ENCODE results near the gene TBXAS1.

TBXAS1 gene

DNA sequence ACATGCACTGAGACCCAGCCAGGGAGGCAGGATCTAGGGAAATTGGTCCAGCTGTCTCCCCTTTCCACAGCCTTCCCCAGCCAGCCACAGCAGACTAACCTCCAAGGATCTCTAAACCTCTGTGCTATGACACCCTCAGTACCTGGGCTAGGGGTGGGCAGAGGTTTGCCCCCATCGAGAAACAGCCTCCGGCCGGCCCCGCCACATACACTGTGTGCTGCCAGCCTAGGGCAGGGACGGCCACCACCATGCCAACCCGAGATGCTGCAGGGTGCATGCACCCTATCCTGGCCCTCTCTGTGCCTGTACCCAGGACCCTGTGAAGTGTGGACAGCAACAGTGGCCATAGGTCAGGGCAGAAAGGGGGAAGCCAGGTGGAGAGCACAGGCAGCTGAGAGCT, 175.6 kb downstream of the TBXAS1 start:
- Histone ChIP-seq H3K27me3 (ENCODE audit: control insufficient read depth, insufficient read depth, low read length) (no peaks in the 10 kb centered on the region), H3K27ac (ENCODE audit: low read length) (no peak overlapping the region), H3K9ac (ENCODE audit: low read length) (no peak overlapping the region), H3K4me1 (ENCODE audit: control insufficient read depth, low read depth, low read length) (peaks cover 3% of the 10 kb centered on the region), H3K36me3 (ENCODE audit: control insufficient read depth, low read depth, low read length) (no peaks in the 10 kb centered on the region), H3K4me3 (ENCODE audit: low read length) (no peak overlapping the region), H3K9me3 (ENCODE audit: control insufficient read depth, low read depth, low read length) (no peaks in the 10 kb centered on the region)

DNA sequence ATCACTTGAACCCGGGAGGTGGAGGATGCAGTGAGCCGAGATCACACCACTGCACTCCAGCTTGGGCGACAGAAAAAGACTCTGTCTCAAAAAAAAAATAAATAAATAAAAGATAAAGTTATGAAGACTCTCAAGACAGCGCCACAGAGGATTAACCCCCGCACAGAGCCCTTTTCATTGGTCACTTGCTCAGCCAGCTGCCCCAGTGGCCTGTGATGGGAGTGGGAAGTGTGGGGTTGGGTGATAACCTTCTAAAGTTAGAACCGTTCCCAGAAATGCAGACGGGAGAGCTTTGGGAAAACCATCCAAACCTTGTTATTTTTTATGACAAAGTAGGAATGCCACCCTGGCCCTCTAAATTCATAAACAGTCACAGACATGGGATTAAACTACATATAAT, 176.3 kb downstream of the TBXAS1 start:
- H3K27me3 ChIP-seq (ENCODE audit: control insufficient read depth, insufficient read depth, low read length) = no peaks in the 10 kb centered on the region
- H3K4me3 ChIP-seq (ENCODE audit: low read length) = no peak overlapping the region
- H3K4me1 ChIP-seq (ENCODE audit: control insufficient read depth, low read depth, low read length) = peaks cover 5% of the 10 kb centered on the region
- H3K9ac ChIP-seq (ENCODE audit: low read length) = no peak overlapping the region
- H3K27ac ChIP-seq (ENCODE audit: low read length) = no peak overlapping the region
- no peaks in the 10 kb centered on the region for H3K9me3 ChIP-seq (ENCODE audit: control insufficient read depth, low read depth, low read length)
- H3K36me3 ChIP-seq (ENCODE audit: control insufficient read depth, low read depth, low read length) = no peaks in the 10 kb centered on the region

DNA sequence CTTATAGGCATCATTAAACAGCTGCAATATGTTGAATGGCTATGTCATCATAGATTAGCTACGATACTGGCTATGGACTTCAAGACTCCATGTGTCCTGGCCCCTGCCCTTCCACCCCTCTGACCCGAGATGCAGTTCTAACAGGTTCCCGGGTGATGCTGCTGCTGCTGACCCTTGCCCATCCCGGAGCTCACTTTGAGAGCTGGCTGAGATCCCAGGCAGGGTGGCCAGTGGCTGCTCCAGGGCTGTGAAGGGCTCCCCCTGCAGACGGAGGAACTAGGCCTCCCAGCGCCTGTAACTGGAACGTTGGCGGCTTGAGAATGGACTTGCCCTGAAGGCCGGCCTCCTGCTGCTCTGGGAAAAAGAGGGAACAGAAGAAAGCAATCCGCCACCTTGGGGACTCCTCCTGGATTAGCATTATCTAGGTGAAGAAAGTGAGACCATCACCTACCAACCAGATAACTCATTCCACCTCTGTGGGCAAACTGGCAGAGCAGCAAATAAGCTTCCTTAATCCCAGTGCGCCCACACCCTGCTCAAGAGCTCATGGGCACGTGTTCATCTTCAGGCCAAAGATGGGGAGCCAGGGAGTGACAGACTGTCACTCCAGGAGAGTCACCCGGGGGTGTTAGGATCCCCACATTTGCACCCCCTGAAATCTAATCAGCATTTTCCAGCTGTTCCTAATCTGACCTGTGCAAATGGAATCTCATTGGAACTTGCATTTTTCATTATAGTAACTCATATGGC, 176.9 kb downstream of the TBXAS1 start:
- no peak overlapping the region for H3K4me3 ChIP-seq (ENCODE audit: low read length)
- H3K9me3 ChIP-seq (ENCODE audit: control insufficient read depth, low read depth, low read length) = no peaks in the 10 kb centered on the region
- no peaks in the 10 kb centered on the region for H3K36me3 ChIP-seq (ENCODE audit: control insufficient read depth, low read depth, low read length)
- H3K27me3 ChIP-seq (ENCODE audit: control insufficient read depth, insufficient read depth, low read length) = no peaks in the 10 kb centered on the region
- H3K9ac ChIP-seq (ENCODE audit: low read length) = no peak overlapping the region
- H3K27ac ChIP-seq (ENCODE audit: low read length) = no peak overlapping the region
- H3K4me1 ChIP-seq (ENCODE audit: control insufficient read depth, low read depth, low read length) = peaks cover 9% of the 10 kb centered on the region

DNA sequence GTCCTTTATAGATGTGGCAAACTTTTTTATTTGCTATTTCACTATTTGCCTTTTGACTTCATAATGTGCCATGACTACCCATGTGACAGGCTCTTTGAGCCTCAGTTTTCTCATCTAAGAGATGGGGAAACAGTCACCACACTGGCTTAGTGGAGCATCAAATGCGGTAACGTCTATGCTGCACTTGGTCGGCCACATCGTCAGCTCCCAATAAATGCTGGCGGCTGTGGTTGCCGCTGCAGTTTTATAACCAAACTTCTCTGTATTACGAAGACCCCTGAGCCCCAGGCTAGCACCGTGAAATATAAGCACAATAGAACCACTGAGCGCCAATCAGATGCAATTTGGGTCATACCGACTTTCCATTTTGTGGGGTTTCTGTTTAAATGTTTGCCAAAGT, 177.5 kb downstream of the TBXAS1 start:
- Histone ChIP-seq H3K4me3 (ENCODE audit: low read length) (no peak overlapping the region), H3K27ac (ENCODE audit: low read length) (no peak overlapping the region), H3K36me3 (ENCODE audit: control insufficient read depth, low read depth, low read length) (no peaks in the 10 kb centered on the region), H3K27me3 (ENCODE audit: control insufficient read depth, insufficient read depth, low read length) (no peaks in the 10 kb centered on the region), H3K4me1 (ENCODE audit: control insufficient read depth, low read depth, low read length) (peaks cover 9% of the 10 kb centered on the region), H3K9me3 (ENCODE audit: control insufficient read depth, low read depth, low read length) (no peaks in the 10 kb centered on the region), H3K9ac (ENCODE audit: low read length) (no peak overlapping the region)

DNA sequence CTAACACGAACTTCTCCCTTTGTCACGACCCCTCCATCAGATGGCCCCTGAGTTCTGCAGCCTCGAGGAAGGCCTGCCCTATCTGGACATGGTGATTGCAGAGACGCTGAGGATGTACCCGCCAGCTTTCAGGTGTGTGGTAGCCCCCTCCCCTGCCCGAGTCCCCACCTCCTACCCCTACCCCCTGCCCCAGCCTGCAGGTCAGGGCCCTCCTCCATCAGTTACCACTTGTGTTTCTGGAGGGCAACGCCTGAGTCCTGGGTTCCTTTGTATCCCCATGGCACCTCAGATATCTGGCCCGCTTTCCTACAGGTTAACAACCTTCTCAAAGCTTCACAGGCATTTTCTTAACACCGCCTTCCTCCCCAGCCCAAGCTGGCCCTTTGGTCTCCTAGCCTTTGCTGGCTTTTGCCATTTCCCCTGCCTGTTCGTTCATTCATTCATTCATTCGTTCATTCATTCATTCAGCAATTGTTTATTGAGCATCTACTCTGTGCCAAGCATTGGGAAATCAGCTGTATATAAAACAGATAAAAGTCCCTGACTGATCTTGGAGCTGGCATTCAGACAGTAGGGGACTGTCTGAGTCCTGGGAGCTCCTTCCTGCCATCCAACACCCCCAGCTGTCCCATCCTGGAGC, 178.1 kb downstream of the TBXAS1 start:
- Histone ChIP-seq H3K9ac (ENCODE audit: low read length) (no peak overlapping the region), H3K27ac (ENCODE audit: low read length) (no peak overlapping the region), H3K27me3 (ENCODE audit: control insufficient read depth, insufficient read depth, low read length) (no peaks in the 10 kb centered on the region), H3K4me3 (ENCODE audit: low read length) (no peak overlapping the region), H3K36me3 (ENCODE audit: control insufficient read depth, low read depth, low read length) (no peaks in the 10 kb centered on the region), H3K4me1 (ENCODE audit: control insufficient read depth, low read depth, low read length) (peaks cover 9% of the 10 kb centered on the region), H3K9me3 (ENCODE audit: control insufficient read depth, low read depth, low read length) (no peaks in the 10 kb centered on the region)

DNA sequence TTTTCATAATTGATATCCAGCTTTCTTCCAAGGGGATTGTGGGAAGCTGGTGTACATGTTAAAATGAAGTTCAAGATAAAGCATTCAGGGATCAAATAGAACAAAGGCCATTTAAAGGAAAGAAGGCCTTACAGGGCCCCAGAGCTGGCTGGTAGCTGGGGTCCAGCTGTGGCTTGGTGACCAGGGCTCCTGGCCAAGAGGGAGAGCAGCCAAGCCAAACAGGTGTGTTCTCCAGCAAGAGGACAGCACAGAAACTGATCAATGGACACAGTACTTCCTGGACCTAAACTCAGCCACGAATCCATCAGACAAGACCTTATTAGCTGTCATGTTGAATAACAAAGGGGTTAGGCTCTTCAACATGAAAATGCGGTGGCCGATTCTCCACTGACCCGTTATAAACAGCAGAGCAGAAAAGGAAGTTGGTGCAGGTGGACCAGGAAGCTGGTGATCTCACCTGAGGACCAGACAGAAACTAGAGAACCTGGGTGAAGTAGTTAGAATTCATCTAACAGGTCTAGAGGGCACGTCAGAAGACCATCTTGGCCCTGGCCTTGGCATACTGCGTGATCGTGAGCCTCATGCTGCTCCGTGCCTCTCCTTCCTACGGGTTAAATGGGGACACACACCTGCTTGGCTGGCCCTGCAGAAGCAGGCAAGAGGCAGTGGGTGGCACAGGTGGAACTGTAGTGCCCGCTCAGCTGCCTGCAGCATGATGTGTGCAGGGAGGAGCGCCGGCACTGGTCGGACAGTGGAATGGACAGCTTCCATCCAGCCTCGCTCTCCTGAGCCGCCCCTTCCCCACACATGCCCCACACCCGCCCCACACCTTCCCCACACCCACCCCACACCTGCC, 179.9 kb downstream of the TBXAS1 start:
- H3K9ac ChIP-seq (ENCODE audit: low read length) = no peak overlapping the region
- H3K27ac ChIP-seq (ENCODE audit: low read length) = no peak overlapping the region
- no peaks in the 10 kb centered on the region for H3K9me3 ChIP-seq (ENCODE audit: control insufficient read depth, low read depth, low read length)
- H3K27me3 ChIP-seq (ENCODE audit: control insufficient read depth, insufficient read depth, low read length) = no peaks in the 10 kb centered on the region
- no peak overlapping the region for H3K4me3 ChIP-seq (ENCODE audit: low read length)
- no peaks in the 10 kb centered on the region for H3K36me3 ChIP-seq (ENCODE audit: control insufficient read depth, low read depth, low read length)
- peaks cover 9% of the 10 kb centered on the region for H3K4me1 ChIP-seq (ENCODE audit: control insufficient read depth, low read depth, low read length)

DNA sequence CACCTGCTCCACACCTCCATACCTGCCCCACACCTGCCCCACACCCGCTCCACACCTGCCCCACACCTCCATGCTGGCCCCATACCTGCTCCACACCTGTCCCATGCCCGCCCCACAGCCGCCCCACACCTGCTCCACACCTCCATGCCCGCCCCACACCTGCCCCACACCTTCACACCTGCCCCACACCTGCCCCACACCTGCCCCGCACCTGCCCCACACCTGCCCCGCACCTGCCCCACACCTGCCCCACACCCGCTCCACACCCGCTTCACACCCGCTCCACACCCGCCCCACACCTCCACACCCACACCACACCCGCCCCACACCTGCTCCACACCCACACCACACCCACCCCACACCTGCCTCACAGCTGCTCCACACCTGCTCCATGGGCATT, 180.7 kb downstream of the TBXAS1 start:
- peaks cover 9% of the 10 kb centered on the region for H3K4me1 ChIP-seq (ENCODE audit: control insufficient read depth, low read depth, low read length)
- no peaks in the 10 kb centered on the region for H3K9me3 ChIP-seq (ENCODE audit: control insufficient read depth, low read depth, low read length)
- no peak overlapping the region for H3K27ac ChIP-seq (ENCODE audit: low read length)
- no peaks in the 10 kb centered on the region for H3K27me3 ChIP-seq (ENCODE audit: control insufficient read depth, insufficient read depth, low read length)
- no peak overlapping the region for H3K9ac ChIP-seq (ENCODE audit: low read length)
- no peaks in the 10 kb centered on the region for H3K36me3 ChIP-seq (ENCODE audit: control insufficient read depth, low read depth, low read length)
- H3K4me3 ChIP-seq (ENCODE audit: low read length) = no peak overlapping the region

DNA sequence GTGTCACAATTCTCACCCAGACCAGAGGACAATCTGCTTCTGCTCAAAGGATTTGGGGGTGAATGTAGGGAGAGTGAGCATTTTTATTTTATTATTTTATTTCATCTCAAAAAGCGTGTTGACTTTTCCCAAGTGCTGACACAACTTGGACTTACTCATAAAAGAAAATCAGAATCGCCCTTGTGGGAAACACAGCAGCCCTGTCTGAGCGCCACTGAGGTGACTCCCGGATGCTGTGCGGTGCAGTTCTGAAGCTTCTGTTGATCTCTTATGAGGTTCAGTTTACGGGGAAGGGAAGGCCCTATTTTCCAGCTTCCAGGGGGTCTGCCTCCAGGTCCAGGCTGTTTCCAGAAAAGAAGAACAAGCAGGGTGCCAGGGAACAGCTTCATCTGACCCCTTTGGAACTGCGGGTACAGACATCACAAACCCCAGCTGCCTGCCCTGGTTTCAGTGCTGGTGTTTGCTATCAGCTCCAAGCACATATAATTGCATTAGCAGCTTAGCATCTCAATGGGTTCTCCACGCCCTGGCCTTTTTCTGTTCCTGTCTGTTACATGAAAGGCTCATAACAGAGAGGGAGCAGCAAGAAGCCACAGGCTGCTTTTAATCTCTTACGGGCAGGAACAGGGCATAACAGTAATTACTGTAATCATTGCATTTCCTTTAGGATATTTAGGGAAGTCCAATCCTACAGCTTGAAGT, 181.3 kb downstream of the TBXAS1 start:
- Histone ChIP-seq H3K36me3 (ENCODE audit: control insufficient read depth, low read depth, low read length) (no peaks in the 10 kb centered on the region), H3K9ac (ENCODE audit: low read length) (no peak overlapping the region), H3K4me1 (ENCODE audit: control insufficient read depth, low read depth, low read length) (peaks cover 9% of the 10 kb centered on the region), H3K27ac (ENCODE audit: low read length) (no peak overlapping the region), H3K9me3 (ENCODE audit: control insufficient read depth, low read depth, low read length) (no peaks in the 10 kb centered on the region), H3K27me3 (ENCODE audit: control insufficient read depth, insufficient read depth, low read length) (no peaks in the 10 kb centered on the region), H3K4me3 (ENCODE audit: low read length) (no peak overlapping the region)

DNA sequence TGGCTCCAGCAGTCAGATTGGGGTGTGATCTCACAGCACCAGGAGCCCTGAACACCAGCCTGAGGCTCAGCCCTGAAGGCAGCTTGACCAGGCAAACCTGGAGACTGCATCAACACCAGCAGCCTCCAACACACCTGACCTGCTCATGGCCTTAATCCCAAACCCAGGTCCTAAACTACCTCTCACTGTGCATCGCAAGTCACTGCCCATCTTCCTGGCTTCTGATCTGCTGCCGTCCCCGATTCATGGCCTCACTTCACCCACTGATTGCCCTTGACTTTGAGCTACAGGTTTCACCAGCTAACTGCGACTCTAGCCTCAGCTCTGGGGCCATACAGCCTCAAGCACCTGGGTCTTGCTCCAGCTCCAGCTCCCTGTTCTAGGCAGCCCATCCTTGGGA, 184.6 kb downstream of the TBXAS1 start:
- H3K4me3 ChIP-seq (ENCODE audit: low read length) = no peak overlapping the region
- no peaks in the 10 kb centered on the region for H3K36me3 ChIP-seq (ENCODE audit: control insufficient read depth, low read depth, low read length)

DNA sequence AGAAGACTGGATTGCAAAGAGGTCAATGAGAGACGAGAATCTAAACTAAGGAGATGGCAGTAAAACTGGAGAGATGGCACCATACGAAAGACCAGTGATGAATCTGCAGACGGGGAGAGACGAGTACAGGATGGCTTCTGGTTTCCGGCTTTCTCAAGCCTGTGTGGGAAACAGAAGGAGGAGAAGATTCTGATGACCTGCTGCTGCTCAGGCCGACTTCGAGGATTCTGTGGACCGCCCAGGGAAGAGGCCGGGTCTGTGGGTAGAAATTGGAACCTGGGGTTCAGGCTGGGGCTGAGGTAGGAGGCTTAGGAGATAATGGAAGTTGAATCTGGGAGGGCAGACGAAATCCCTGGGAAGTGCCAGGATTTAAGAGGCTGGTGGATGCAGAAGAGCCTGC, 185.1 kb downstream of the TBXAS1 start:
- Histone ChIP-seq H3K9ac (ENCODE audit: low read length) (no peak overlapping the region), H3K27me3 (ENCODE audit: control insufficient read depth, insufficient read depth, low read length) (no peaks in the 10 kb centered on the region), H3K4me3 (ENCODE audit: low read length) (no peak overlapping the region), H3K9me3 (ENCODE audit: control insufficient read depth, low read depth, low read length) (no peaks in the 10 kb centered on the region), H3K4me1 (ENCODE audit: control insufficient read depth, low read depth, low read length) (peaks cover 6% of the 10 kb centered on the region), H3K36me3 (ENCODE audit: control insufficient read depth, low read depth, low read length) (no peaks in the 10 kb centered on the region), H3K27ac (ENCODE audit: low read length) (no peak overlapping the region)

More for the DNA sequence above, 184.6 kb downstream of the TBXAS1 start:
- Histone ChIP-seq H3K9me3 (ENCODE audit: control insufficient read depth, low read depth, low read length) (no peaks in the 10 kb centered on the region), H3K4me1 (ENCODE audit: control insufficient read depth, low read depth, low read length) (peaks cover 6% of the 10 kb centered on the region), H3K27me3 (ENCODE audit: control insufficient read depth, insufficient read depth, low read length) (no peaks in the 10 kb centered on the region), H3K9ac (ENCODE audit: low read length) (no peak overlapping the region), H3K27ac (ENCODE audit: low read length) (no peak overlapping the region)

DNA sequence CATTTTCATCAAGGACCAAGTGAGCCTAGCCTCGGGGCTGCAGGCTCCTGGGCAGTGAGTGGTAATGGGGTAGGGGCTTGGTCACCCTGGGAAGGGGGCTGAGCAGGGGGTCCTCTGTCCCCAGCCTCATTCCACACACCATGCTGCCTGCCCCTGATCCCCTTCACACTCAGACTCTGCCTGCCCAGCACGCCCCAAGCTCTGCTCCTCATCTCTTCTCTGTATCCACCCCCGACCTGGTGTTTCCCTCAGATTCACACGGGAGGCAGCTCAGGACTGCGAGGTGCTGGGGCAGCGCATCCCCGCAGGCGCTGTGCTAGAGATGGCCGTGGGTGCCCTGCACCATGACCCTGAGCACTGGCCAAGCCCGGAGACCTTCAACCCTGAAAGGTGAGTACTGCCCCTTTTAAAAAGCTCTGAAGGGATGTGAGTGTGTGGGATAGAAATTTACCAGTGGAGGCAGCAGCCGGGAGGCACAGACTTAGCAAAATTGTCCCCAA, 186.5 kb downstream of the TBXAS1 start:
- Histone ChIP-seq H3K9ac (ENCODE audit: low read length) (no peak overlapping the region), H3K4me1 (ENCODE audit: control insufficient read depth, low read depth, low read length) (peaks cover 2% of the 10 kb centered on the region), H3K27me3 (ENCODE audit: control insufficient read depth, insufficient read depth, low read length) (no peaks in the 10 kb centered on the region), H3K4me3 (ENCODE audit: low read length) (no peak overlapping the region), H3K36me3 (ENCODE audit: control insufficient read depth, low read depth, low read length) (no peaks in the 10 kb centered on the region), H3K27ac (ENCODE audit: low read length) (no peak overlapping the region), H3K9me3 (ENCODE audit: control insufficient read depth, low read depth, low read length) (no peaks in the 10 kb centered on the region)

Measured in iPS-18a (cell line).